HepG2 (cell line): Measurements from ENCODE around the gene RABEPK. TPM values are rescaled to one million over a fixed set of nuclear protein-coding genes. Genes with fewer than 3 reads are reported as not detected.

Source experiments
- CAMTA2 ChIP-seq: sonication (generic); formaldehyde crosslinking; IDR thresholded peaks from 2 replicates; pipeline ENCODE4 v1.4.0; 2020; ENCODE audit warnings: mild to moderate bottlenecking, missing genetic modification reagents, borderline replicate concordance
- DNMT1 ChIP-seq: sonication (generic); formaldehyde crosslinking; IDR thresholded peaks from 2 replicates; pipeline ENCODE4 v1.5.1; 2020; ENCODE audit warnings: mild to moderate bottlenecking, missing genetic modification reagents
- ELF3 ChIP-seq: IDR thresholded peaks from 2 replicates; pipeline ENCODE4 v1.6.1; 2016; ENCODE audit warnings: missing genetic modification reagents, missing compliant biosample characterization
- HNRNPLL ChIP-seq: fragments of 200-400 bp; formaldehyde crosslinking; IDR thresholded peaks from 2 replicates; pipeline ENCODE4 v1.6.1; 2017; ENCODE audit warnings: mild to moderate bottlenecking, low read depth, low read length; ENCODE audit not compliant: poor library complexity, severe bottlenecking
- HOXA5 ChIP-seq: sonication (generic); formaldehyde crosslinking; IDR thresholded peaks from 2 replicates; pipeline ENCODE4 v1.4.0; 2020; ENCODE audit warnings: missing genetic modification reagents
- HOXD1 ChIP-seq: sonication (generic); formaldehyde crosslinking; IDR thresholded peaks from 2 replicates; pipeline ENCODE4 v1.5.0; 2020; ENCODE audit warnings: missing genetic modification reagents
- KDM4B ChIP-seq: sonication (generic); formaldehyde crosslinking; IDR thresholded peaks from 2 replicates; pipeline ENCODE4 v1.4.0; 2020; ENCODE audit warnings: missing genetic modification reagents
- NFYB ChIP-seq: sonication (generic); formaldehyde crosslinking; IDR thresholded peaks from 2 replicates; pipeline ENCODE4 v1.4.0; 2020; ENCODE audit warnings: missing genetic modification reagents
- NR2F6 ChIP-seq, 2 experiments: IDR thresholded peaks; 2 replicates each; pipeline ENCODE4 v1.6.1; 2016; ENCODE audit warnings: antibody characterized with exemption in 1 of 2, mild to moderate bottlenecking in 1 of 2
- PHB2 ChIP-seq: fragments of 450-650 bp; IDR thresholded peaks from 2 replicates; pipeline ENCODE4 v1.6.1; 2018; ENCODE audit not compliant: partially characterized antibody
- PHF8 ChIP-seq: sonication (generic); formaldehyde crosslinking; IDR thresholded peaks from 2 replicates; pipeline ENCODE4 v1.5.0; 2020; ENCODE audit warnings: missing genetic modification reagents
- SOX6 ChIP-seq, 2 experiments: fragments of 450-650 bp in 1 of 2; sonication (generic) in 1 of 2; formaldehyde crosslinking in 1 of 2; IDR thresholded peaks; 2 replicates each; pipeline versions ENCODE4 v1.4.0 to v1.6.1; 2017 to 2020; ENCODE audit warnings: antibody characterized with exemption in 1 of 2, mild to moderate bottlenecking in 1 of 2, missing genetic modification reagents in 1 of 2
- ZSCAN20 ChIP-seq: sonication (generic); formaldehyde crosslinking; IDR thresholded peaks from 2 replicates; pipeline ENCODE4 v1.4.0; 2020; ENCODE audit warnings: missing genetic modification reagents, mild to moderate bottlenecking, borderline replicate concordance
- polyA plus RNA-seq, 8 experiments: library from polyadenylated mRNA; depleted of rRNA in 3 of 8; stranded (reverse) in 7 of 8; unstranded in 1 of 8; fragments of >200 nt; fragmentation: Illumina TruSeq in 4 of 8; extraction: Trizol in 4 of 8; gene quantifications; 2 replicates each; pipeline versions ENCODE4 v1.2.1 to v1.2.3, GENCODE V29; 2011 to 2016; ENCODE audit warnings: low read depth in 4 of 8, missing spikeins in 1 of 8, mixed read lengths in 1 of 8; ENCODE audit not compliant: insufficient read depth in 1 of 8
- total RNA-seq, 5 experiments: library from RNA; depleted of rRNA; stranded (reverse); fragments of >200 nt; fragmentation: Illumina TruSeq; extraction: Trizol; gene quantifications; 2 replicates each; pipeline ENCODE4 v1.2.3, GENCODE V29; 2016; ENCODE audit warnings: low read depth in 1 of 5
- TF ChIP-seq, protein P1 (sequence below): IDR thresholded peaks from 2 replicates; pipeline ENCODE4 v1.6.1; 2016; ENCODE audit warnings: low read depth

The RABEPK gene
- total and polyA plus RNA-seq, 2 of the 13 experiments (the other 11 are each of a cell fraction or from before 2014, with no cell fraction given), result 75.5 to 90.0 TPM

DNA sequence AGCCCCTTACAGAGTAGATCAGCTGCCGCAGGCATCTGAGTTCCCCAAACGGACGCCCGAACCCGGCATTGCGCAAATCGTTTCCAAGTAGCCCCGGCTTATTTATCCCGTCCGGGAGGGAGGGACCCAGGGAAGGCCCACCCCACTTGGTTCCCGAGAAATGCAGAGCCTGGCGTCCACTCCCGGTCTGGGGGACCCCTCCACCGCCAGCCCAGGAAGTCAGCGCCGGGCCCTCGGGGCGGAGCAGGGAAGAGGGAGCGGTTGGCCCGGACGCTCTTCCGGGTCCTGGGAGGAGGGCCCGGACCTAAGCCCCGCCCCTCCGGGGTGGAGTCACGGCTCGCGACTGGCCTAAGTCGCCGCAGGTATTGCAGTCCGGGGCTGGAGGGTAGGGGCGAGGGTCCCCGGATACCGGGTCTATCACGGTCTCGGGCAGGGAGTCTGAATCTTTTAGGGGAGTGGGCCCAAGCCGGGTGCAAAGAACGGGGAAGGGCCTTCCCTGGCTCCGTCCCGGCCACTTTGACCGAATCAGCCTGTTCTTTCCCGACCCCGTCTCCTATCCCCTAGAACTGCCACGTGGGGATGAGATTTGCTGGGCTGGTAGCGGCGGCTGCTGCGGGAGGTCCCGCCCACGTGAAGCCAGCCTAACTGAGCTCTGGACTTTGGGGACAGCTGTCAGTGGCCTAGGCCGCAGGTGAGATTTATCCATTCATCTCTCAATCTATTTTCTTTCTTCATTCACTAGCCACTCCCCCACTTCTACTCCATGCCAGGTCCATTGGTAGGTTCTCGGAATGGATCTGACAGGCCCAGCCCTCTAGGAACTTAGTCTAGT lies at the start of gene RABEPK (continued):
- TF ChIP-seq, protein P1, sequence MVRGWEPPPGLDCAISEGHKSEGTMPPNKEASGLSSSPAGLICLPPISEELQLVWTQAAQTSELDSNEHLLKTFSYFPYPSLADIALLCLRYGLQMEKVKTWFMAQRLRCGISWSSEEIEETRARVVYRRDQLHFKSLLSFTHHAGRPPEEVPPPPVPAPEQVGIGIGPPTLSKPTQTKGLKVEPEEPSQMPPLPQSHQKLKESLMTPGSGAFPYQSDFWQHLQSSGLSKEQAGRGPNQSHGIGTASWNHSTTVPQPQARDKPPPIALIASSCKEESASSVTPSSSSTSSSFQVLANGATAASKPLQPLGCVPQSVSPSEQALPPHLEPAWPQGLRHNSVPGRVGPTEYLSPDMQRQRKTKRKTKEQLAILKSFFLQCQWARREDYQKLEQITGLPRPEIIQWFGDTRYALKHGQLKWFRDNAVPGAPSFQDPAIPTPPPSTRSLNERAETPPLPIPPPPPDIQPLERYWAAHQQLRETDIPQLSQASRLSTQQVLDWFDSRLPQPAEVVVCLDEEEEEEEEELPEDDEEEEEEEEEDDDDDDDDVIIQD, result 0 out of 2 replicates have a peak, but pooled peaks have one; percentile 40
- TF ChIP-seq CAMTA2 (CRISPR knock-in tag) (no peak), HNRNPLL (peak; percentile 80), HOXA5 (CRISPR knock-in tag) (0 out of 2 replicates have a peak, but pooled peaks have one; percentile 19), SOX6 (IDR thresholded peaks at IDR 0.05) (no peak), SOX6 (CRISPR knock-in tag; IDR thresholded peaks at IDR 0.05) (peak; percentile 57; the same call in 1 of the 2 replicates), NR2F6 (IDR thresholded peaks at IDR 0.05) (no peak), NR2F6 (CRISPR knock-in tag; IDR thresholded peaks at IDR 0.05) (0 out of 2 replicates have a peak, but pooled peaks have one; percentile 4), KDM4B (CRISPR knock-in tag) (peak; percentile 37; the same call in 1 of the 2 replicates), DNMT1 (CRISPR knock-in tag) (0 out of 2 replicates have a peak, but pooled peaks have one; percentile 61), ELF3 (CRISPR knock-in tag) (peak; percentile 87), HOXD1 (0 out of 2 replicates have a peak, but pooled peaks have one; percentile 39), ZSCAN20 (CRISPR knock-in tag) (no peak), PHF8 (peak; percentile 88), NFYB (no peak; the same call in 1 of the 2 replicates), PHB2 (no peak)
